Fibroblast of lung (primary cell): ENCODE results near the gene SIPA1L3. TPM values are rescaled to one million over a fixed set of nuclear protein-coding genes. Genes with fewer than 3 reads are reported as not detected.
"Not testable (repeated sequence)": the region's sequence is repeated elsewhere in the genome, so short reads cannot be mapped to it uniquely, and the experiment has no call there.

ENCODE experiments used
- DNase-seq, 2 donors: peaks; one replicate each; pipeline versions ENCODE4 v3.0.0 to v3.0.0-alpha.2; 2010; ENCODE audit warnings: low read depth in 2 of 2
- H2AFZ ChIP-seq: 2 replicates; pipeline ENCODE4 v1.5.1; 2012; ENCODE audit warnings: low read length, control low read depth, inconsistent platforms
- H3K27ac ChIP-seq: 2 replicates; pipeline ENCODE4 v1.5.1; 2011; ENCODE audit warnings: low read length, control low read depth; ENCODE audit not compliant: insufficient read depth
- H3K27me3 ChIP-seq: 2 replicates; pipeline ENCODE4 v1.5.1; 2011; ENCODE audit warnings: mild to moderate bottlenecking, low read length; ENCODE audit not compliant: control insufficient read depth, insufficient read depth
- H3K36me3 ChIP-seq: 2 replicates; pipeline ENCODE4 v1.5.1; 2011; ENCODE audit warnings: low read length; ENCODE audit not compliant: control insufficient read depth, insufficient read depth
- H3K4me1 ChIP-seq: 2 replicates; pipeline ENCODE4 v1.5.1; 2011; ENCODE audit warnings: low read length; ENCODE audit not compliant: control insufficient read depth, insufficient read depth; ENCODE audit errors: extremely low read depth
- H3K4me2 ChIP-seq: 2 replicates; pipeline ENCODE4 v1.5.1; 2011; ENCODE audit warnings: low read length, control low read depth; ENCODE audit not compliant: insufficient read depth; ENCODE audit errors: extremely low read depth
- H3K4me3 ChIP-seq, 4 experiments: fragments of 200-600 bp in 1 of 4; sonication (generic) in 1 of 4; replicated peaks in 1 of 4; 2 replicates each; pipeline ENCODE4 v1.5.1; 2011 to 2016; ENCODE audit warnings: low read length in 4 of 4, low read depth in 3 of 4, mild to moderate bottlenecking in 3 of 4, control low read depth in 2 of 4, inconsistent platforms in 1 of 4, mixed read lengths in 1 of 4; ENCODE audit not compliant: insufficient read depth in 1 of 4; ENCODE audit errors: control extremely low read depth in 1 of 4
- H3K79me2 ChIP-seq: 2 replicates; pipeline ENCODE4 v1.5.1; 2012; ENCODE audit warnings: mild to moderate bottlenecking, low read length, inconsistent platforms; ENCODE audit not compliant: control insufficient read depth, insufficient read depth
- H3K9ac ChIP-seq: 2 replicates; pipeline ENCODE4 v1.5.1; 2011; ENCODE audit warnings: mild to moderate bottlenecking, low read length, control low read depth; ENCODE audit not compliant: insufficient read depth
- H3K9me3 ChIP-seq: 2 replicates; pipeline ENCODE4 v1.5.1; 2012; ENCODE audit warnings: low read depth, low read length; ENCODE audit not compliant: control insufficient read depth, insufficient read depth
- H4K20me1 ChIP-seq: 2 replicates; pipeline ENCODE4 v1.5.1; 2011; ENCODE audit warnings: low read length; ENCODE audit not compliant: control insufficient read depth, insufficient read depth; ENCODE audit errors: extremely low read depth
- EZH2 ChIP-seq: IDR thresholded peaks from 2 replicates; pipeline ENCODE4 v1.5.1; 2012; ENCODE audit warnings: low read length, control low read depth, mild to moderate bottlenecking; ENCODE audit errors: missing control alignments
- polyA minus RNA-seq: library from RNA; depleted of rRNA, polyadenylated mRNA; stranded (reverse); fragments of >200 nt; gene quantifications from 2 replicates; pipeline ENCODE4 v1.2.3, GENCODE V29; 2011; ENCODE audit warnings: low replicate concordance
- polyA plus RNA-seq, 2 donors: library from polyadenylated mRNA; depleted of rRNA in 1 of 2; stranded (reverse) in 1 of 2; unstranded in 1 of 2; fragments of >200 nt; gene quantifications; 2 replicates each; pipeline ENCODE4 v1.2.1, GENCODE V29; 2011 to 2012; ENCODE audit warnings: missing spikeins in 1 of 2
- total RNA-seq: library from RNA; depleted of rRNA; stranded (reverse); fragments of >200 nt; gene quantifications from 2 replicates; pipeline ENCODE4 v1.2.1, GENCODE V29; 2014
- TF ChIP-seq, protein P1 (sequence below), 2 donors: IDR thresholded peaks in 1 of 2; conservative IDR thresholded peaks in 1 of 2; 1 replicate in 1 of 2; 2 replicates in 1 of 2; pipeline ENCODE4 v1.5.1; 2011 to 2012; ENCODE audit warnings: low read length in 2 of 2, control low read depth in 1 of 2, inconsistent platforms in 1 of 2, low read depth in 1 of 2, mild to moderate bottlenecking in 1 of 2

The SIPA1L3 gene, protein sequence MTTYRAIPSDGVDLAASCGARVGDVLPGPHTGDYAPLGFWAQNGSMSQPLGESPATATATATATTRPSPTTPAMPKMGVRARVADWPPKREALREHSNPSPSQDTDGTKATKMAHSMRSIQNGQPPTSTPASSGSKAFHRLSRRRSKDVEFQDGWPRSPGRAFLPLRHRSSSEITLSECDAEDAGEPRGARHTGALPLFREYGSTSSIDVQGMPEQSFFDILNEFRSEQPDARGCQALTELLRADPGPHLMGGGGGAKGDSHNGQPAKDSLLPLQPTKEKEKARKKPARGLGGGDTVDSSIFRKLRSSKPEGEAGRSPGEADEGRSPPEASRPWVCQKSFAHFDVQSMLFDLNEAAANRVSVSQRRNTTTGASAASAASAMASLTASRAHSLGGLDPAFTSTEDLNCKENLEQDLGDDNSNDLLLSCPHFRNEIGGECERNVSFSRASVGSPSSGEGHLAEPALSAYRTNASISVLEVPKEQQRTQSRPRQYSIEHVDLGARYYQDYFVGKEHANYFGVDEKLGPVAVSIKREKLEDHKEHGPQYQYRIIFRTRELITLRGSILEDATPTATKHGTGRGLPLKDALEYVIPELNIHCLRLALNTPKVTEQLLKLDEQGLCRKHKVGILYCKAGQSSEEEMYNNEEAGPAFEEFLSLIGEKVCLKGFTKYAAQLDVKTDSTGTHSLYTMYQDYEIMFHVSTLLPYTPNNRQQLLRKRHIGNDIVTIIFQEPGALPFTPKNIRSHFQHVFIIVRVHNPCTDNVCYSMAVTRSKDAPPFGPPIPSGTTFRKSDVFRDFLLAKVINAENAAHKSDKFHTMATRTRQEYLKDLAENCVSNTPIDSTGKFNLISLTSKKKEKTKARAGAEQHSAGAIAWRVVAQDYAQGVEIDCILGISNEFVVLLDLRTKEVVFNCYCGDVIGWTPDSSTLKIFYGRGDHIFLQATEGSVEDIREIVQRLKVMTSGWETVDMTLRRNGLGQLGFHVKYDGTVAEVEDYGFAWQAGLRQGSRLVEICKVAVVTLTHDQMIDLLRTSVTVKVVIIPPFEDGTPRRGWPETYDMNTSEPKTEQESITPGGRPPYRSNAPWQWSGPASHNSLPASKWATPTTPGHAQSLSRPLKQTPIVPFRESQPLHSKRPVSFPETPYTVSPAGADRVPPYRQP (N-terminal part only)
- 4.9 and 10.1 TPM in 2 replicates for total RNA-seq
- 3.7 and 6.2 TPM in 2 replicates for polyA plus RNA-seq
- polyA plus RNA-seq (2012): 5.2 and 8.1 TPM in 2 replicates
- polyA minus RNA-seq: 73.8 and 98.8 TPM in 2 replicates

DNA sequence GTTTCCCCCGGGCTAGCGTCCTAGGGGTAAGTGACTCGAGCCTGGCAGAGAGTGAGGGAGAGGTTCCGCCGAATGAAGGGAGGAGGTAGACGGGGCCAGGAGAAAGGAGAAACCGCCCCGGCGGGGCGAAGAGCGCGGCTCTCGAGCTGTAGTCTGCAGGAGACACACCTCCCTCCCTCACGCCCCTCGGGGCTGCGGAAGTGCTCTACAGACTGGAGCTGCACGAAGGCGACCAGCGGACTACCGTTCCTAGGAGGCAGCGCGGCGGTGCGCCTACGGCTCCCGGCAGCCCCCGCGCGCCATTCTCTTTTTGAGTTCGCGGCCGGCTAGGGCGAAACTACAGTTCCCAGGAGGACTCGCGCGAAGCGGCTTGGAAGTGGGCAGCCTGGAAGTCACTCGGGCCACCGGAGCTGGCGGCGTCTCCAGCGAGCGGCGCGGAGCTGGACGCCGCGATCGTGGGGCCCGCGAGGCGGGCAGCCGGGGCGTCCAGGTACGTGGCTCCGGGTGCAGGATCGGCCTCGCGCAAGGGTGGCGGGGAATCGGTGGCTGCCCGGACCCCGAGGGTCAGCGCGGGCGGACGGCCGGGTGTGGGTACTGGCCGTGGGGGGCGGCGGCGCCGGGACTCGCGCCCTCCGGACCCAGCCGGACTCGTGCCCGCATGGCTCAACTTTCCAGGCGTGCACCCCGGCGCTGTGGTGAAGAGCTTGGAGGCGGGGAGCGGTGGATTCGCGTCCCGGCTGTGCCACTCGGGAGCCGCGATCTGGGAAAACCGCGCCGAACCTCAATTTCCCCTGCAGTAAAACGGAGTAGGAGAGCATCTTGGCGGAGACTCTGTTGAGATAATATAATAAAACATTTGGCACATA, at the start of gene SIPA1L3:
Gene SIPA1L3 (plus strand): TSS at position 340 of the 866 bp plus-strand sequence. CDS start 174,358 bp downstream, outside the sequence.
- TF ChIP-seq EZH2: no peak
- TF ChIP-seq, protein P1, sequence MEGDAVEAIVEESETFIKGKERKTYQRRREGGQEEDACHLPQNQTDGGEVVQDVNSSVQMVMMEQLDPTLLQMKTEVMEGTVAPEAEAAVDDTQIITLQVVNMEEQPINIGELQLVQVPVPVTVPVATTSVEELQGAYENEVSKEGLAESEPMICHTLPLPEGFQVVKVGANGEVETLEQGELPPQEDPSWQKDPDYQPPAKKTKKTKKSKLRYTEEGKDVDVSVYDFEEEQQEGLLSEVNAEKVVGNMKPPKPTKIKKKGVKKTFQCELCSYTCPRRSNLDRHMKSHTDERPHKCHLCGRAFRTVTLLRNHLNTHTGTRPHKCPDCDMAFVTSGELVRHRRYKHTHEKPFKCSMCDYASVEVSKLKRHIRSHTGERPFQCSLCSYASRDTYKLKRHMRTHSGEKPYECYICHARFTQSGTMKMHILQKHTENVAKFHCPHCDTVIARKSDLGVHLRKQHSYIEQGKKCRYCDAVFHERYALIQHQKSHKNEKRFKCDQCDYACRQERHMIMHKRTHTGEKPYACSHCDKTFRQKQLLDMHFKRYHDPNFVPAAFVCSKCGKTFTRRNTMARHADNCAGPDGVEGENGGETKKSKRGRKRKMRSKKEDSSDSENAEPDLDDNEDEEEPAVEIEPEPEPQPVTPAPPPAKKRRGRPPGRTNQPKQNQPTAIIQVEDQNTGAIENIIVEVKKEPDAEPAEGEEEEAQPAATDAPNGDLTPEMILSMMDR (conservative IDR thresholded peaks at IDR 0.05 in 1 of 2, IDR thresholded peaks at IDR 0.05 in 1 of 2; ENCODE audit: low read depth in 1 of 2, low read length in 2 of 2): no peak
- H3K4me2 ChIP-seq: peak within 1 kb of the TSS; percentile 94

DNA sequence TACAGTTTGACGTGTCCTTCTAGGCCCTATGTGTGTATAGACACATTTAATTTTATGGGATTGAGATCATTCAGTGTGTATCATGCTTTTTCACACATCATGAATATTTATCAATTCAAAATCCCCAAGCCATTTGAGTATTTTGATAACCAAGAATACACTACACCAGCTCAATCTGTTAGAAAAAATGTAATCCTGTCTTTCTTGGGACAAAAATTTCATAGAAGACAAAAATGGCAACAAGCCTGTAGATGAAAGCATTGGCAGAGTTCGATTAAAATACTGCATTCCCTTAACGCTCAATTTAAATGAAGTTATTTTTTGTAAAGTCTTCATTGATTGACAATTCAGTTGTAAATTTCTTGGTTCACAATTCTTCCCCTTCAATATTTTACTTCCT, 42.5 kb upstream of the SIPA1L3 start:
- Histone ChIP-seq H2AFZ (no peak overlapping the region), H3K27ac (no peak overlapping the region), H3K79me2 (no peaks in the 10 kb centered on the region), H3K36me3 (no peaks in the 10 kb centered on the region), H4K20me1 (no peaks in the 10 kb centered on the region), H3K4me1 (no peaks in the 10 kb centered on the region), H3K4me2 (no peak overlapping the region), H3K9ac (no peak overlapping the region), H3K9me3 (no peaks in the 10 kb centered on the region), H3K27me3 (no peaks in the 10 kb centered on the region), H3K4me3 (no peak overlapping the region)
- DNase-seq: no peak
- no peak for TF ChIP-seq EZH2
- TF ChIP-seq, protein P1 (conservative IDR thresholded peaks at IDR 0.05 in 1 of 2, IDR thresholded peaks at IDR 0.05 in 1 of 2; ENCODE audit: low read depth in 1 of 2, low read length in 2 of 2): no peak

More for the DNA sequence above, at the start of gene SIPA1L3:
- no peaks in the 10 kb centered on the region for H3K27me3 ChIP-seq
- H3K36me3 ChIP-seq: no peaks in the 10 kb centered on the region
- DNase-seq: peak; percentile 94 to 95
- H3K9me3 ChIP-seq: no peaks in the 10 kb centered on the region
- no peaks in the 10 kb centered on the region for H4K20me1 ChIP-seq
- H3K4me3 ChIP-seq: peak within 1 kb of the TSS; percentile 70 to 98 (median 86)
- H3K4me1 ChIP-seq: peaks cover 8% of the 10 kb centered on the region
- peak within 1 kb of the TSS; percentile 47 for H3K27ac ChIP-seq
- peak within 1 kb of the TSS; percentile 75 for H3K9ac ChIP-seq
- H2AFZ ChIP-seq: peak within 1 kb of the TSS; percentile 93
- peaks cover 38% of the 10 kb centered on the region for H3K79me2 ChIP-seq

DNA sequence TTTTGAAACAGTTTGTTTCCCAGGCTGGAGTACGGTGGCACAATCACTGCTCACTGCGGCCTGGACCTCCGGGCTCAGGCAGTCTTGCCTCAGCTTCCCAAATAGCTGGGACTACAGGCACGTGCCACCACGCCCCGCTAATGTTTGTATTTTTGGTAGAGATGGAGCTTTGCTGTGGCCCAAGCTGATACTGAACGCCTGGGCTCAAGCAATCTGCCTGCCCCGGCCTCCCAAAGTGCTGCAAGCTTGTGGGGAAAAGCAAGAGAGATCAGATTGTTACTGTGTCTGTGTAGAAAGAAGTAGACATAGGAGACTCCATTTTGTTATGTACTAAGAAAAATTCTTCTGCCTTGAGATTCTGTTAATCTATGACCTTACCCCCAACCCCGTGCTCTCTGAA, 41.1 kb upstream of the SIPA1L3 start:
- H3K4me2 ChIP-seq, H3K79me2 ChIP-seq, H3K27me3 ChIP-seq, DNase-seq, H3K9ac ChIP-seq, H3K36me3 ChIP-seq, H3K9me3 ChIP-seq, H2AFZ ChIP-seq, H3K4me1 ChIP-seq, H3K4me3 ChIP-seq, H4K20me1 ChIP-seq, H3K27ac ChIP-seq: not testable (repeated sequence)
